Stimulated activated CD4-positive, alpha-beta T cell treated with anti-CD3 and anti-CD28 coated beads, Interleukin-4, amount 100 ng/mL, for 1 hour (primary cell): ENCODE measurements around the gene CUL7.
A peak's percentile ranks its signal among the peaks of the same experiment; 100 is the strongest.

Source experiments
- DNase-seq: peaks from one replicate; pipeline ENCODE4 v3.0.0-alpha.2; 2020

CUL7 gene

DNA sequence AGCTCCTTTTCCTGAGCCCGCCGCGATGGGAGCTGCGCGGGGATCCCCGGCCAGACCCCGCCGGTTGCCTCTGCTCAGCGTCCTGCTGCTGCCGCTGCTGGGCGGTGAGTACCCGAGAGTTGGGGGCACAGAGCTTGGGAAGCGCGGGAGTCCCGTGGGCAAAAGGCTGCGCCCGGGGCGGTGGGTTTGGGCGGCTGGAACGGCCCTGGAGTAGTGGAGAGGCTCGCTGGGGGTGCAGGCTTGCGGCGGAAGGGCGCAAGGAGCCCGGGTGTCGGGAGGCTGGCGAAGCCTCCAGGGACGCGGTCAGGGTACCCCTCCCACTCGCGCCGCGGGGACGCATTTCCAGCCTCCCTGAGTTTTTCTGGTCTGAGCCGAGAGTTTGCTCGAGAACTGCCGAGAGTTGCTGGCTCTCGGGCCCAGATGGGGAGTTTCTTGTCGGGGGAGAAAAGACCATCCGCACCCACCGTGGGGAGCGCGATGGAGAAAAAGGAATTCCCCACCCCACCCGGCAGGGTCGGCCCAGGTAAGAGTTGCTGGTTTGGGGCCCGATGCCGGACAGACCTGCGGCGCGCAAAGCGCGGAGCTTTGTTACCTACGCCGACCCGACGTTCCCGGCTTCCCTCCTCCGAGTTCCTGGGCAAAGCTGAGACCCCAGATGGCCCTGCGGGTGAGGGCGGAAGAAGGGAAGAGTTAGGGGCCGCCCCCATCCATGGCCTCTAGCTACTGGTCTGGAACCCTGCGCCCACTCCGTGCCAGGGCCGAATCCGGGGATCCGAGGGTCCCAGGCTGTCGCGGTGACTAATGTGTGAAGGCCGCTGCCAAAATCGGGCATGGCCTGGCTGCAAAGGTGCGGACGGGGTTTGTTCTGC lies 23.0 kb upstream of the CUL7 start:
- no peak for DNase-seq

DNA sequence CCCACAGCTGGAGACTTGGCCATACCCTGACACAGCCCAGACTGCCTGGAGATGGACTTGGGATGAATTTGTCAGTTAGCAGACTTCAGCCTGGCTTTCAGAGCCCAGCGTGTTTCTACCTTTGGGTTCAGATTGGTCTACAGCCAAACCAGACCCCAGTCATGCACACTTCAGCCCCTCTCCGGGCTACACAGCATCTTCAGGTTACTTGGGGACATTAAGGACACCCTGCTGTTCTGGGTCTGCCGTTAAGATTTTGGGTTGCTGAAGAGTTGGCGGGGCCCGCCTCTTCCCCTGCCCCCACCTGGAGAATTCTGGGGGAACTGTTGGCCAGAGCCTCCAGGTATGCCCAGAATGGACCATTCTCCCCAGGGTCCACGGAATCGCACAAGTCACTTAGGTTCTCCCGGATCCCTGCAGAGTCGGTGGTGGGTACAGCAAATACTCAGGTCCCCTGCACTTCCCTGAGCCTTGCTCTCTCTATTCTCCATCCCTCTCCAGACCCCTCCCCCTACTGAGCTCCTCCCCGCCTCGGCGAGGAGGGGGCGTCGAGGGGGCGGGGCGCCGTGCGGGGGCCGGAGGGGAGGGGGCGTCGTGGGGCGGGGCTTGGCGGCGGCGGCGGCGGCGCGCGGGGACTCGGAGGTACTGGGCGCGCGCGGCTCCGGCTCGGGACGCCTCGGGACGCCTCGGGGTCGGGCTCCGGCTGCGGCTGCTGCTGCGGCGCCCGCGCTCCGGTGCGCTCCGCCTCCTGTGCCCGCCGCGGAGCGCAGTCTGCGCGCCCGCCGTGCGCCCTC lies 22.2 kb upstream of the CUL7 start, which contains the start of gene PTK7:
Gene PTK7, plus strand, starts transcription at position 645 of the 794 bp plus-strand sequence. CDS start 175 bp downstream, outside the sequence.
- DNase-seq, result peak; percentile 43

DNA sequence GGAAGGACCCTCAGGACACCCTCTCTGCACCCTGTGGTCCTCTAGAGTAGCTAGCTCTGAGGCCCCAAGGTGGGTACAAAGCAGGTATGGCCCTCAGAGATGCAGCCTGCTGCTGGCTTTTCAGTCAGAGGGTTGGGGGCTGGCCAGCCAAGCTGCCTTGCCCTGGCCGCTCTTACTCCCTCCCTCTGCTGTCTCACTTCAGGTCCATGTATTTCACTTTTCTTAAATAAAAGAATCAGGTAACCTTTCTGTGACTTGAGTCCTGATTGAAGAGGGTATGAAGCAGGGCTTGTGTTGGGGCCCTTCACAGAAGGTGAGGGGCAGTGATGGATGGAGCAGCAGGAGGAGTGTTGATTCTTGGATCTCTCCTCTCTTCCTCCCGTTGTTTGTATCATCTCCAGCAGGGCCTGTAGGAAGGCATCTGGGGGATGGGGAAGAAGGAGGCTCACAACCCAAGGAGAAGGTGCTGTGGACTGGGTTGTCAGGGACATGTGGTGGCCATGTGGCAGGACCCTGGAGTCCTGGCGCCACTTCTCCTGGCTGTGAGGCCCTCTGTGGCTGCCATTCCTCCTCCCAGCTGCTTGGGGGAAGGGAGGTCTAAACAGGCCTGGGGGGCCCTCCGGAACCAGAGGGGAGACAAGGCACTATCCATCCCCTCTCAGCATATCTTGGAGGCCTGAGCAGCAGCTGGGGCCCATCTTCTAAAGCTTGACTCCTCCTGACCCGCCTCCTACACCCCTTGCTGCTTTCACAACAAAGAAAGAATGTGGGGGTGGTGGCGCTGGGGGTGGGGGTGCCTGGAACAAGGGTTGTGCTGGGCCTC lies 21.4 kb upstream of the CUL7 start:
- no peak for DNase-seq

DNA sequence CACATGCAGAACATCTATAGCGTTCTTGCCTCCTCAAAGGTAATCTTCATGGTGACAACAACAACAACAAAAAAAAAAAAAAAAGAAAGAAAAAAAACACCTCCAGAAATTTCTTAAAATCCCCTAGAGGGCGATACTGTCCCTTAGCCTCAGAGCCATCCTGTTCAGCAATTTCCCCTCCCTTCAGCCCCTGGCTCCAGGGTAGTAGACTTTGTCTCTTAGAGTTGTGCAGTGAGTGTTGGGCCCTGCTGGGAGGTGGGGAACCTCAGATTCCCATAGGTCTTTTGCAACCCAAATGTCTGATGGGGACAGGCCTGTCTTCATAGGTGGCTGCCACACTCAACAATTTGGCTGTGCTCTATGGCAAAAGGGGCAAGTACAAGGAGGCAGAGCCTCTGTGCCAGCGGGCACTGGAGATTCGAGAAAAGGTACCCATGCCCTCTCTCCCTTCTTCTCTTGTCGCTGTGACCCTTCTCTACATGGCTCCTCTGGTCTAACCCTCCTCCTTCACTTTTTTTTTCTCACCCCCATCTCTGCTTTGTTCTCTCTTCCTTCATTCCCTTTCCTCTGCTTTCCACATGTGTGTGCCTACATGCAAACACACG lies 16.5 kb upstream of the CUL7 start:
- no peak for DNase-seq

DNA sequence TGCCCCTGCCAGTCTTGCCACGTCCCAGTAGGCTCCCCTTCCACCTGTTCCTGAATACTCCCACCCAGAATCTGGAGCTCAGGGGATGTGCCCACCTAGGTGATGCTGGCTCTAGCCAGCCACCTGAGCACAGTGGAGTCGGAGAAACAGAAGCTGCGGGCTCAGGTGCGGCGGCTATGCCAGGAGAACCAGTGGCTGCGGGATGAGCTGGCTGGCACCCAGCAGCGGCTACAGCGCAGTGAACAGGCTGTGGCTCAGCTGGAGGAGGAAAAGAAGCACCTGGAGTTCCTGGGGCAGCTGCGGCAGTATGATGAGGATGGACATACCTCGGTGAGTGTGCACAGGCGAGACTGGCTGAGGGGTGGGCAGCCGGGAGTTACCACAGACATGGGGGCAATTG lies 9.2 kb upstream of the CUL7 start:
- no peak for DNase-seq

DNA sequence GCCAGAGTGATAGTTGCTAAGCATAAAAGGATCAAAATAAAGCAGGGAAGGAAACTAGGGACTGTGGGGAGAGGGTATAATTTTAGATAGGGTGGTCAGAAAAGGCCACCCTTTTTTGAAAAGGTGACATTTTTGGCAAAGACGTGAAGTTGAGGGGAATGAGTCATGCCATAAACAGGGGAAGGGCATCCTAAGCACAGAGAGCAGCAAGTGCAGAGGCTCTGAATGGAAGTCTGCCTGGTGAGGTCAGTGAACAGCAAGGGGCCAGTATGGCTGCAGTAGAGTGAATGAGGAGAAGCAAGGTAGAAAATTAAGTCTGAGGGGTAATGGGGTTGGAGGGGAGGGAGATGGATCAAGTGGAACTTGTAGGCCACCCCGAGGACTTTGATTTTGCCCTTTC lies 8.2 kb upstream of the CUL7 start:
- no peak for DNase-seq

DNA sequence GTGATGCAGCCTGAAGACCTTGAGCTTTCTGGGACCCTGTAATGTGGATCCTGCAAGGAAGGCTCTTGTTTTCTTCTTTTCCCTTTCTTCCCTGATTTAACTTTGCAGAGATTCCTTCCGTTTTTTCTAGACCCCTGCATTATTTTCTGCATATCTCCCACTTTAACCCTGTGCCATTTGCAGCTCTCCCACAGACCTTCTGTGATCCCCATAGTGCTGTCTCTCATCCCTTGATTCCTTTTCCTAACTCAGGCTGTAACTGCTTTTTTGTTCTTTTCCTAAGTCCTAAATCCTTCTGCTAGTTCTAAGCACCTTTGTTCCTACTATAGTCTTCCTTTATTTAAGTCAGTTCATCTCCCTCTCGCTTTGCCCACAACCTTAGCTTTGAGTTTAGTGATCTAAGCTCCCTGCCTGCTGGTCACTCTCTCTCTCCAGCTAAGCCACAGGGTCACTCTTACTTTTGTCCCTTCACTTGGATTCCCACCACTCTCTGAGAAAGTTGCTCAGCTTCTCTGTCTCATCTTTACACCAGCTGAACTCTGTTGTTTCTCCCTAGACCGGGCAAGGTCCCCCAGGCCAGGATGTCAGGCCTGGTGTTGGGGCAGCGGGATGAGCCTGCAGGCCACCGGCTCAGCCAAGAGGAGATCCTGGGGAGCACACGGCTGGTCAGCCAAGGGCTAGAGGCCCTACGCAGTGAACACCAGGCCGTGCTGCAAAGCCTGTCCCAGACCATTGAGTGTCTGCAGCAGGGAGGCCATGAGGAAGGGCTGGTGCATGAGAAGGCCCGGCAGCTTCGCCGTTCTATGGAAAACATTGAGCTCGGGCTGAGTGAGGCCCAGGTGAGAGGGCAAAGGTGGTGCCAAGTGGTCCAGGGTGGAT lies 7.3 kb upstream of the CUL7 start:
- DNase-seq, result no peak

DNA sequence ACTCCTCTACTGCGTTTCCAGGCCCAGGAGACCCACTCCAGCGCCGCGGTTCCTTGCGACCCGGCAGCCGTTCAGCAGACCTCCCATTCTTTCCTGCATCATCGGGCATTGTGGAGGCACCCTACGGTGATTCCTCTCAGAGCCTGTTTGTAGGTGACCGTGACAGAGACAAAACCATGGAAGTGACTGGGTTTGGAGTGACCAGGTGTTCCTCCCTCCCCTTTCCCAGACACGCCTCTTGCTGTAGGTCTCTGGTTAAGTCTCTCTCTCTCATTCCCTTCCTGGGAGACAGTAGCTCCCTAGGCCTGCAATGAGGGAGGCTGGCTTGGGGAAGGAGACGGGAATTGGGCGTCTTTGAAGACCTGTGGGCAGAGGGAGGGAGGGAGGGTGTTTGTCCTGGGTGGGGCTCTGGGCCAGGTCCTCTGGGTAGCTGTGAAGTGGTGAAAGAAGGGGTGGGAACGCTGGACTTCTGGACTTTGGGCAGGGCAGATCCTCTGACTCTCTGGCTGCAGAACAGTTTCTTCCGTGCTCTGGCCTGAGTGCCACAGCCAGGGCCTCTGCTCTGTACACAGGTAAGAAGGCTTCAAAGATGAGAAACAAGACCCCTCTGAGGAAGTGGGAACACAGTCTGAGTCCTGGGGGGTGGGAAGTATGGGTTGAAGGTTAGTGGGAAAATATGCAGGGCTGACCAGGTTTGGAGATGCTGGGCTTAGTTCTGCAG lies 6.5 kb upstream of the CUL7 start:
- DNase-seq, result no peak

DNA sequence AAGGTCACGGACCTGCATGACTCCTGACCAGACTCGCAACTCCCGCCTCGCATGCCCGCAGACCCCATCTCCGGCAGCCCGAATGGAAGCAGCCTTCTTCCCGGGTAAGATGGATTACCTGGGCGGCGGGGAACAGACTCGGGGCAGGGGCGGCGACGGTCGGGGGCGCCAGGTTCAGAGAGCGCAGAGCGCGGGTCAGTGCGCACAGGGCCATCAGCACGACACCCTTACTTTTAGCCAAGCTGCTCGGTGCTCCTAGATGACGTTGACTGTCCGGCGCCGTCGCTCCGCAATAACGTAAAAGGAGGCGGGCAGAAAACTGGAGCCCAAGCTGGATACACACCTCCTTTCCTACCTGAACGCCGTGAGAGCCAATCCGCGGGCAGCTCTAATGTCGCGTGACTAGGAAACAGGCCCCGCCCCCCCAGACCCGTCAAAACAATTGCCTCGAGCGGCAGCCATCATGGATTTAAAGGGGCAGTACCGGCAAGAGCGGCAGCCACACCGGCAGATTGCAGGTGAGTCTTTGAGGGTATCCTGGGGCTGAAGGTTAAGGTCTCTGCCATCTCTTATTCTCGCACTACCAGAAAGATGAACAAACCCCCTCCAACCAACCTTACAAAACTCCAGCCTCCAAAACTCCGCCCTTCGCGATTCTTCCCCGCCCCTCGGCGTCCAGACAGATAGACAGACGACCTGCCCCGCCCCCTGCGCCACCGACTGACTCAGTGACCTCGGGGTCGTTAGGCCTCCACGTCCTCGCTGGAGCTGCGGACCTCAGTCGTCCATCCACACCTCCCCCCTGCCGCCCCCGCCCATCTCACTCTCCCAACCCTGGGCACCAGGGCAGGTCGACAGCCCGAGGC lies 5.8 kb upstream of the CUL7 start, which contains the start of the genes KLC4 and MRPL2:
Gene KLC4, plus strand, starts transcription at position 464 of the 866 bp plus-strand sequence. CDS start 1,705 bp downstream, outside the sequence.
Gene MRPL2, minus strand, starts transcription at position 267 of the 866 bp plus-strand sequence. Its CDS starts 53 bp downstream, at position 214.
- peak; percentile 96 for DNase-seq

DNA sequence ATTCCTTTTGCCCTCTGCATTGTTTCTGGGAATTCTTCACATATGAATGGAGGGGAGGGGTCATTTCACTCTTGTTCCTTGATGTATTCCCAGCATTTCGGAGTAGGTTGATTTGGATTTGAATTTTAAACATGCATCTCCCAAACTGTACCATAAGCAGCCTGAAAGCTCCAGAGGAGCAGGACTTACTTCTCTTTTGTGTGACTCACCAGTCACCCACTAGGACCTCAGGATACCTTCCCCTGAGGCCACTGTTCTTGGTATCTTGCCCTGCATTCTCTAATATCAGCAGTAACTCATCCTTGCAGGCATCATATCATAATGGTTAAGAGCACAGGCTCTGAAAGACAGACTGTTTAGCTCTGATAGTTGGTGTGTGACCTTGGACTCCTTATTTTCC lies 4.9 kb upstream of the CUL7 start:
- no peak for DNase-seq

DNA sequence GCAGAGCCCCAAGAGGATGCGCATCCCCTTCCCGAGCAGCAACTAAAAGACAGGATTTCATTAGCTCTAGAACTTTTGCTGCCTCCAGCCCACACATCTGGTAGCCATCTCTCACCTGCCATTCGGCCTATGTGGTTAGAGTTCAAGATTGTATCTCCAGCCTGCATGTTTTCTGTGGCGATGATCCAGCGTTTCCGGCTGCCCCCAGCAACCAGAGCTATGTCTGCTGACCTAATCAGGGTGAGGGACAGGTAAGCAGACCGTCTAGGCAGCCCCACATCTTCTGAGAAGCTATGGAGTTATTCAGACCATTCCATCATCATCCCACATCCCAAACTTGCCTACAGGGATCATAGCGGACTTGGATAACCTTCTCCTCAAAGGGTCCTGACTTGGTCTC lies 2.3 kb upstream of the CUL7 start:
- DNase-seq, result no peak

DNA sequence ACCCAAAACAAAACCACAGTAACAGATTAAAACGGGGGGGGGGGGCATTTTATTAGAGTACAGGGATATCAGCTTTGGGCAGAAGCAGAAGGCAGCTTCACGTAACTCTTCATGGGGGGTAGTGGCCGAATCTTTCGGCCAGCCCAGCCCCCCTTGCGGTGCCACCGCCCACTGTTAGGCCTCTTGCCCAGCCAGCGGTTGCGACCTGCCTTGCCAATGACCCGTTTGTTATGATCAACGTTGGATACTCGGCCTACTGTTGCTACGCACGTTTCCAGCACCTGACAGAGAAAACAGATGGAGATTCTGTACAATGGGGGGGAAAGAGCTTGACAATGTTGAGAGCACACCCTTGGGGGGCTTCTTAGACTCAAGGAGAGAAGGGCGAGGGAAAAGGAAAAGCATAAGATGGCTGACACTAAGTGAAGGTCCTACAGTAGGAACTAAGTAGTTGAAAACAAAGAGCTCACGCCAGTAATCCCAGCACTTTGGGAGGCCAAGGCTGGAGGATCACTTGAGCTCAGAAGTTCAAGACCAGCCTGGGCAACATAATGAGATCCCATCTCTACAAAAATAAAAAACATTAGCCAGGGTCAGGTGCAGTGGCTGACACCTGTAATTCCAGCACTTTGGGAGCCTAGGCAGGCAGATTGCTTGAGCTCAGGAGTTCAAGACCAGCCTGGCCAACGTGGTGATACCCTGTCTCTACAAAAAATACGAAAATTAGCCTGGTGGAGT lies 724 bp upstream of the CUL7 start:
- no peak for DNase-seq

DNA sequence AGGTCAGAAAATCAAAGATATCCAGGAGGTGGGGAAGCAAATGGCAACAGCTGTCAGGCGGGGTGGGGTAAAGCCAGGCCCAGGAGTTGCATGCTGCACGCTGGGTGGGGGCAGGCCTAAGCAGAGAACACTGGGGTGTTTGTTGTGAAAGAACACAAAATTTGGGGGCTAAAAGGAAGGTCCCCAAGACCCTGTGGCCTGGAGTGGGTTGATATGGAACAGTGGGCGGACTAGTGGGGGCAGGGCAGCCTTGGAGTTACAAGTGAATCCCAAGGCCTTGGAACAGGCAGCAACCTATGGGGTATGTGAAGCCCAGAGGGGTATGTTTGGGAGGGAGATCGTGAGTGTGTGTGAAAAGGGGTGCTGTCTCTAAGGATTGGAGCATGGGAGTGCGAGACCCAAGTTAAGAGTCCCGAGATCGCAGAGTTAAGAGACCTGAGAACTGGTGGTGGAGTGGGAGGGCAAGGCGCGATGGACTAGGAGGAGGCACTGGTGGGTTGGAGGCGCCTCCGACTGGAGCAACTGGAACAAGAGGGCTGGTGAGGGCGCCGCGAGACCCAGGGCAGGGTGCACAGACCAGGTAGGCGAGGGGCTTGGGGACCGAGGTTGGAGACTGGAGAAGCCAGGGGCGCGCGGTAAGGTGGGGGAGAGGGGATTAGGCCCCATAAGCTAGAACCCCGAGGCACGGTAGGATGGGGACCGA lies 658 bp downstream of the CUL7 start:
- peak; percentile 33 for DNase-seq

DNA sequence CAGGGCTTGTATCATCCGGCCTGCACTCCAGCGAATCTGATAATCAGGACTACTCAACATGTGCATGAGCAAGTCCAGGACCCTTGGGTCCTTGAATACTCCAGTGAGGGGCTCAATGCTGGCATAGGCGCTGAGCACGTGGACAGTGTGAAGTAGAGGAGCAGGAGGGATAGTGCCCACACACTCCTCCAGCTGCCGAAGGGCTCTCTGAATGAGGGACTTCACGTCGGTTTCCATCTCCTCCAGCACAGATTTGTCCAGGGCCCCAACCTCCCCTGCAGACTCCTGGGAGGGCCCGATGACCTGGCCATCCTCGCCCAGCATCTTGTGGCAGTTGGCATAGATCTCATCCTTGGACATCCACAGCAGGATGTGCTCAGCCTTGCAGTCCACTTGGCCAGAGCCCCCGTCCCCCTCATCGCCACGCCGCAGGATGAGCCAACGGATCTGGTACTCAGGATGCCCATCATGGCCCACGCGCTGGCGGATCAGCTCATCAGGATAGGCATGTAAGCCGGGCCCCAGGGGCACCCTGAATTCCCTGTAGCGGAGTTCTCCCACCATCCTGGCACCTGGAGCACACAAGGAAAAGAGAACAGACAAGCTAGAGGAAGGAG lies 1.3 kb downstream of the CUL7 start:
- DNase-seq, result no peak

DNA sequence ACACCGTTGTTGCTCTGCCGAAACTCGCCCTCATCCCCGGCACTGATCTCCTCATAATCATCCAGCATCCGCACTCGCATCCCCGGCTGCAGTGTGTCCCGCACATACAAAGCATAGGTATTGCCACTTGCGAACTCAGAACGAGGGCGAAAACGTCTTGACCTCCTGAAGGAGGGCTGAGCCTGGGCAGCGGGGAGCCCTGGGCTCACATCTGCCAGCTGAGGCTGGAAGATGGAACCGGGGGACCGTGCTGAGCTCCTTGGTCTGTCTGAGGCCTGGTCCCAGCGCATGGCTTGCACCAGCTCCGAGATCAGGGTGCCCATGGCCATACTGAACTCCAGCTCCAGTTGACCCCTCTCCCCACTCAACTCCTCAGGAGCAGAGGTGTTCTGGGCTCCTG lies 2.7 kb downstream of the CUL7 start:
- no peak for DNase-seq

DNA sequence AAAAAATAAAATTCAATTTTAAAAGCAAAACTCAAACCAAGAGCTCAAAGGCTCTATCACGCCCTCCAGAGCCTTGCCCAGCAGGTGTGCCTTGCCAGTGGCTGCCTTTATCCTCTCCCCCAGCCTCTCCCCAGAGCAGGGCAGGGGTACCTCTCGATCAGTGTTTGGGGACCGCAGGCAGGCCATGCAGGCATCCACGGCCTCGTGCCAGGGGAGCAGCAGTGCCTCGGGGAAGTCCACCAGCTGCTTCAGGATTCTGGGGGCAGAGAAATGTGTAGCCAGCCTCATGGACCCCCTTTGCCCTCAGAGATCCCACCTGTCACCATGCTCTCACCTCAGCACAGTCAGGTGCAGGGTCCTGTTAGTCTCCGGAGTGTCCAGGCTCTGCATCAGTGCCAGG lies 5.7 kb downstream of the CUL7 start:
- no peak for DNase-seq

DNA sequence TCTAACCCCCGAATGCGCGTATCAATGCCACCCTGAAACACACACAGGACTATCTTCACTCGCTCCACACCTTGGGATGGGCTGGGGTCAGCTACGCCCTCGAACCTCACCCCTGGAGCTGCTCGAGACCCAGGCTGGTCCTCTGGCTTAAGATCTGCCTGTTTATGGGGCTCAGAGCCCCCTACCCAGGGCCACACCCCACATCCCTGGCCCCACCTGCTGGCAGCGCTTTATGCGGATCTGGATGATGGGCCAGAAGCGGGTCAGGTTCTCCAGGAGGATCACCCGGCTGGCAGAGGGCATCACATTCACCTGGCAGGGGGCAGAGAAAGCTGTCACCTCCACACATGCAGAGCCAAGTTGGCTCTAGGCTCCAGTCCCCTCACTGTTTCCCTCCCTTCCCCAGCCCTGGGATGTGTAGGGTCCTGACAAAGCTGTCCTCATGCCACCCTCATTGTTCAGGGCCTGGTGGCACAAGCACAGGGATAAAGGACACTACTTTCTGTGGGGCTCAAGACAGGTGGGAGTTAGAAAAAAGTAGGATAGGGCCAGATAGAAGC lies 8.2 kb downstream of the CUL7 start:
- no peak for DNase-seq
